K562 (cell line): Measurements from ENCODE around the gene EDEM2. TPM values are rescaled to one million over a fixed set of nuclear protein-coding genes. Genes with fewer than 3 reads are reported as not detected.

Experiments used
- CC2D1A ChIP-seq: fragments of 450-650 bp; IDR thresholded peaks from 2 replicates; pipeline ENCODE4 v1.6.1; 2017; ENCODE audit warnings: mild to moderate bottlenecking
- EP300 ChIP-seq: IDR thresholded peaks from 2 replicates; pipeline ENCODE4 v1.6.1; 2012; ENCODE audit warnings: low read length, improper control_type of control experiment
- EP400 ChIP-seq: fragments of 450-650 bp; IDR thresholded peaks from 2 replicates; pipeline ENCODE4 v1.6.1; 2017; ENCODE audit warnings: antibody characterized with exemption, mild to moderate bottlenecking, moderate library complexity
- GTF2F1 ChIP-seq: IDR thresholded peaks from 2 replicates; pipeline ENCODE4 v1.6.1; 2011; ENCODE audit warnings: low read depth, low read length, improper control_type of control experiment
- HBP1 ChIP-seq: fragments of 450-650 bp; formaldehyde crosslinking; IDR thresholded peaks from 2 replicates; pipeline ENCODE4 v1.4.0; 2022; ENCODE audit warnings: missing genetic modification characterization
- HDAC1 ChIP-seq, 2 experiments: fragments of 450-650 bp; IDR thresholded peaks; 2 replicates each; pipeline ENCODE4 v1.6.1; 2016 to 2017; ENCODE audit warnings: inconsistent platforms in 1 of 2, mild to moderate bottlenecking in 1 of 2, moderate library complexity in 1 of 2
- REST ChIP-seq, 2 experiments: fragments of 450-650 bp; formaldehyde crosslinking in 1 of 2; IDR thresholded peaks; 2 replicates each; pipeline versions ENCODE4 v1.4.0 to v1.6.1; 2014 to 2020; ENCODE audit warnings: mild to moderate bottlenecking in 2 of 2, borderline replicate concordance in 1 of 2, low read depth in 1 of 2
- TAF7 ChIP-seq: fragments of 450-650 bp; IDR thresholded peaks from 2 replicates; pipeline ENCODE4 v1.6.1; 2016; ENCODE audit warnings: missing genetic modification characterization, missing compliant biosample characterization
- ZNF184 ChIP-seq: sonication (generic); formaldehyde crosslinking; IDR thresholded peaks from 2 replicates; pipeline ENCODE4 v1.5.0; 2020; ENCODE audit warnings: missing genetic modification reagents
- ZNF445 ChIP-seq: fragments of 250-450 bp; sonication (Bioruptor Pico); IDR thresholded peaks from 2 replicates; pipeline ENCODE4 v1.4.0; 2020; ENCODE audit warnings: low read depth, mild to moderate bottlenecking, moderate library complexity
- polyA plus RNA-seq, 8 experiments: library from polyadenylated mRNA; depleted of rRNA in 4 of 8; stranded (reverse) in 5 of 8; unstranded in 3 of 8; fragments of >200 nt; fragmentation: Nextera tagmentation in 2 of 8; fragmentation: Illumina TruSeq in 1 of 8; extraction: Ambion mirVana in 2 of 8; extraction: Trizol in 1 of 8; gene quantifications; 2 replicates each; pipeline versions ENCODE4 v1.2.1 to v1.2.3, GENCODE V29; 2011 to 2014; ENCODE audit warnings: inconsistent platforms in 1 of 8, missing spikeins in 1 of 8
- total RNA-seq, 7 experiments: library from RNA; depleted of rRNA in 6 of 7; stranded (reverse); fragments of >200 nt in 6 of 7; fragmentation: Illumina TruSeq in 2 of 7; extraction: Trizol in 2 of 7; gene quantifications; 2 replicates each; pipeline versions ENCODE4 v1.2.1 to v1.2.3, GENCODE V29; 2011 to 2021; ENCODE audit warnings: low replicate concordance in 1 of 7
- TF ChIP-seq, protein P1 (sequence below): fragments of 250-450 bp; sonication (Bioruptor Pico); IDR thresholded peaks from 2 replicates; pipeline ENCODE4 v1.5.0; 2020; ENCODE audit warnings: mild to moderate bottlenecking, borderline replicate concordance
- TF ChIP-seq, protein P2 (sequence below): fragments of 250-450 bp; sonication (Bioruptor Pico); IDR thresholded peaks from 2 replicates; pipeline ENCODE4 v1.4.0; 2020; ENCODE audit warnings: mild to moderate bottlenecking, moderate library complexity, borderline replicate concordance

EDEM2 gene
- total and polyA plus RNA-seq, 9 of the 15 experiments (the other 6 are each of a cell fraction or from before 2014, with no cell fraction given): 6.9 to 11.0 (median 9.7) TPM

DNA sequence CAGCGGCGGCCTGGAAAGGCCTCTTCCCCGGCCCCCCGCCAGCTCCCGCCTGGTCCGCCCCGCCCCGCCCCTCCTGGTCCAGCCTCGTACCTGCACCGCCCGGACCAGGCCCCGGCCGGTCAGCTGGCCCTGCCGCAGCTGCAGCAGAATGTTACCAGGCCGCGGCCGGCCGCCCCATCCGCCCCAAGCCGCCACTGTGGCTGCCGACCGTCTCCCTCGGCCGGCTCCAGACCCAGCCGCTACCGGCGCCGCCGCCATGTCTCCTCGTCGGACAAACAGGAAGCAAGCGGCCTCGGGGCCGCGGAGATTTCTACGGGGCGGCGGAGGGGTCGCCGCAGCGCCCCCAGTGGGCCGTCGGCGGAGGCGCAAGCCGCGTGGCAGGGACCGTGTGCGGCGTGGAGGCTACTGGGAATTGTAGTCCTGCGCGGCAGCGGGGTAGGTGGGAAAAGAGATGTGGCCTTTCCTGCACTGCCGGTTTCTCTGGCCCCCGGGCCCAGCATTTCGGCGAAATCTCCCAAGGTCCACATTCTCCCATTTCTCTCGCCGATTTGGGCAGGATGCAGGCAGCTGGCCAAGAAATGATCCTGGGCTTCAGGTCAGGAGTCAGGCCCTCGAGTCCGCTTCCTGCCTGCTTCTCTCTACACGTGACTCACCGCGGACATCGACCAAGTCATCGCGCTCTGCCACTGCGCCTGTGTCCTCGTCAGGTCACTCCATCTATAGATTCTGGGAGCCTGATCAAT is 54.4 kb downstream of the EDEM2 start, which contains the start of gene TRPC4AP (continued):
- 0 out of 2 replicates have a peak, but pooled peaks have one; percentile 17 for TF ChIP-seq GTF2F1
- 0 out of 4 replicates have a peak, but pooled peaks of 1 of the 2 experiments have one; percentile 68 for TF ChIP-seq HDAC1 (IDR thresholded peaks at IDR 0.05)
- peak; percentile 34 for TF ChIP-seq REST (IDR thresholded peaks at IDR 0.05; ENCODE audit: borderline replicate concordance)
- TF ChIP-seq REST (CRISPR knock-in tag; IDR thresholded peaks at IDR 0.05; ENCODE audit: low read depth): peak; percentile 67
- TF ChIP-seq EP400: peak; percentile 96
- TF ChIP-seq, protein P1, sequence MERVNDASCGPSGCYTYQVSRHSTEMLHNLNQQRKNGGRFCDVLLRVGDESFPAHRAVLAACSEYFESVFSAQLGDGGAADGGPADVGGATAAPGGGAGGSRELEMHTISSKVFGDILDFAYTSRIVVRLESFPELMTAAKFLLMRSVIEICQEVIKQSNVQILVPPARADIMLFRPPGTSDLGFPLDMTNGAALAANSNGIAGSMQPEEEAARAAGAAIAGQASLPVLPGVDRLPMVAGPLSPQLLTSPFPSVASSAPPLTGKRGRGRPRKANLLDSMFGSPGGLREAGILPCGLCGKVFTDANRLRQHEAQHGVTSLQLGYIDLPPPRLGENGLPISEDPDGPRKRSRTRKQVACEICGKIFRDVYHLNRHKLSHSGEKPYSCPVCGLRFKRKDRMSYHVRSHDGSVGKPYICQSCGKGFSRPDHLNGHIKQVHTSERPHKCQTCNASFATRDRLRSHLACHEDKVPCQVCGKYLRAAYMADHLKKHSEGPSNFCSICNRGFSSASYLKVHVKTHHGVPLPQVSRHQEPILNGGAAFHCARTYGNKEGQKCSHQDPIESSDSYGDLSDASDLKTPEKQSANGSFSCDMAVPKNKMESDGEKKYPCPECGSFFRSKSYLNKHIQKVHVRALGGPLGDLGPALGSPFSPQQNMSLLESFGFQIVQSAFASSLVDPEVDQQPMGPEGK (CRISPR knock-in tag): no peak
- TF ChIP-seq, protein P2, sequence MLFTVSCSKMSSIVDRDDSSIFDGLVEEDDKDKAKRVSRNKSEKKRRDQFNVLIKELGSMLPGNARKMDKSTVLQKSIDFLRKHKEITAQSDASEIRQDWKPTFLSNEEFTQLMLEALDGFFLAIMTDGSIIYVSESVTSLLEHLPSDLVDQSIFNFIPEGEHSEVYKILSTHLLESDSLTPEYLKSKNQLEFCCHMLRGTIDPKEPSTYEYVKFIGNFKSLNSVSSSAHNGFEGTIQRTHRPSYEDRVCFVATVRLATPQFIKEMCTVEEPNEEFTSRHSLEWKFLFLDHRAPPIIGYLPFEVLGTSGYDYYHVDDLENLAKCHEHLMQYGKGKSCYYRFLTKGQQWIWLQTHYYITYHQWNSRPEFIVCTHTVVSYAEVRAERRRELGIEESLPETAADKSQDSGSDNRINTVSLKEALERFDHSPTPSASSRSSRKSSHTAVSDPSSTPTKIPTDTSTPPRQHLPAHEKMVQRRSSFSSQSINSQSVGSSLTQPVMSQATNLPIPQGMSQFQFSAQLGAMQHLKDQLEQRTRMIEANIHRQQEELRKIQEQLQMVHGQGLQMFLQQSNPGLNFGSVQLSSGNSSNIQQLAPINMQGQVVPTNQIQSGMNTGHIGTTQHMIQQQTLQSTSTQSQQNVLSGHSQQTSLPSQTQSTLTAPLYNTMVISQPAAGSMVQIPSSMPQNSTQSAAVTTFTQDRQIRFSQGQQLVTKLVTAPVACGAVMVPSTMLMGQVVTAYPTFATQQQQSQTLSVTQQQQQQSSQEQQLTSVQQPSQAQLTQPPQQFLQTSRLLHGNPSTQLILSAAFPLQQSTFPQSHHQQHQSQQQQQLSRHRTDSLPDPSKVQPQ: no peak; the same call in 1 of the 2 replicates
- no peak for TF ChIP-seq ZNF184 (CRISPR knock-in tag)
- 0 out of 2 replicates have a peak, but pooled peaks have one; percentile 25 for TF ChIP-seq TAF7 (tag)
- TF ChIP-seq HBP1 (CRISPR knock-in tag): no peak
- no peak for TF ChIP-seq ZNF445
- TF ChIP-seq CC2D1A: no peak
- TF ChIP-seq EP300: peak; percentile 55
